HFFc6 (cell line): ENCODE measurements around the gene TTF2. TPM values are rescaled to one million over a fixed set of nuclear protein-coding genes. Genes with fewer than 3 reads are reported as not detected.

Source experiments
- DNase-seq: peaks from one replicate; pipeline ENCODE4 v3.0.0-alpha.2; 2018
- H3K27ac Mint-ChIP-seq: 2 replicates; pipeline ENCODE4 v1.8.0; 2020; ENCODE audit warnings: mild to moderate bottlenecking, mixed read lengths
- H3K27me3 Mint-ChIP-seq: 2 replicates; pipeline ENCODE4 v1.8.0; 2021; ENCODE audit warnings: mild to moderate bottlenecking, moderate library complexity, mixed read lengths; ENCODE audit not compliant: insufficient read depth
- H3K36me3 Mint-ChIP-seq: 2 replicates; pipeline ENCODE4 v1.8.0; 2021; ENCODE audit warnings: low read depth, mixed read lengths
- H3K4me1 Mint-ChIP-seq: 2 replicates; pipeline ENCODE4 v1.8.0; 2020; ENCODE audit warnings: low read depth, mixed read lengths
- H3K4me3 Mint-ChIP-seq: 2 replicates; pipeline ENCODE4 v1.8.0; 2020; ENCODE audit warnings: mild to moderate bottlenecking, moderate library complexity, mixed read lengths
- H3K9me3 Mint-ChIP-seq: 2 replicates; pipeline ENCODE4 v1.8.0; 2020; ENCODE audit warnings: mild to moderate bottlenecking, mixed read lengths
- total RNA-seq, 6 experiments: library from RNA; stranded (reverse); fragmentation: NEBNext Ultra II Directional; extraction: Animal tissue kit (Norgen Biotek cat#: 25700); gene quantifications; 2 replicates in 1 of 6; 3 replicates in 5 of 6; pipeline ENCODE4 v1.2.3, GENCODE V29; 2021
- TF ChIP-seq, protein P1 (sequence below): fragments of 200-600 bp; sonication (generic); IDR thresholded peaks from 2 replicates; pipeline ENCODE4 v1.5.0; 2021; ENCODE audit warnings: antibody characterized with exemption, mild to moderate bottlenecking

TTF2 gene
- total RNA-seq, 6 experiments from 2014 or later = 18.7 to 28.6 (median 24.2) TPM

DNA sequence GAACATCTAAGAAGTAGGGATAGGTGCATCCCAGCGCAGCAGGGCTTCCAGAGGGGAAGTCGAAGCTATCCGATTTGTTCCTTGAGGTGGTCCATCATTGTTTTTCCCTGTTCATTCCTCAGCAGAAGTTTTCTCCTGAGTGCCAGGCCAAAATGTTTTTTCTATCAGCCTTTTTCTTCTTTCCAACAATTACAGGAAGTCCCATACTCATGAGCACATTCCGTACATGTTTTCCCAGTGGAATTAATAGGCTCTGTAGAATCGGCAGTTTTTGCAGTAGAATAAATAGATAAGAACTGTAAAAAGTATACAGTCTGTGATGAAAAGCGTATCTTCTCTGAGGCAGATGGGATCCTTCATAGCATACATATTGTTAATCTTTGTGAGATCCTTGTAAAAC, 33.8 kb upstream of the TTF2 start:
- no peak for DNase-seq

DNA sequence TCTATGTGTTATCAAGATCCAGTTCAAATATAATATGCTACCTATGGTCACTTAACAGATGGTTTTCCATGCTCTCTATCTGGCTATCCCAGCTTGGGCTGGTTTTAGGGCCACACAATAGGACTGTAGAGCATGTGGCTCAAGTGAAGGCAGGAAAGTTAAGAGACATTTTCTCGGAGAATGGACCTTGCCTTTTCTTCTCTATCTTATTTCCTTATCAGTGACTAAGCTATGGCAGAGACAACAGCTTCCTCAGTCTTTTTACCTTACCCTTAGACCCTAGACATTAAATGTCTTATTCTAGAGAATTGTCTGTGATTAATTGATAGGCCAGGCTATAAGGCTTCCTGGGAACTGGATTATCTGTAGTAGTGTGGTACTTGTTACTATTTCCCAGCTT, 30.4 kb upstream of the TTF2 start:
- Mint-ChIP-seq H3K27ac (no peak overlapping the region), H3K4me1 (no peaks in the 10 kb centered on the region), H3K9me3 (no peaks in the 10 kb centered on the region), H3K36me3 (no peaks in the 10 kb centered on the region), H3K4me3 (no peak overlapping the region), H3K27me3 (peaks cover 15% of the 10 kb centered on the region)
- TF ChIP-seq, protein P1, sequence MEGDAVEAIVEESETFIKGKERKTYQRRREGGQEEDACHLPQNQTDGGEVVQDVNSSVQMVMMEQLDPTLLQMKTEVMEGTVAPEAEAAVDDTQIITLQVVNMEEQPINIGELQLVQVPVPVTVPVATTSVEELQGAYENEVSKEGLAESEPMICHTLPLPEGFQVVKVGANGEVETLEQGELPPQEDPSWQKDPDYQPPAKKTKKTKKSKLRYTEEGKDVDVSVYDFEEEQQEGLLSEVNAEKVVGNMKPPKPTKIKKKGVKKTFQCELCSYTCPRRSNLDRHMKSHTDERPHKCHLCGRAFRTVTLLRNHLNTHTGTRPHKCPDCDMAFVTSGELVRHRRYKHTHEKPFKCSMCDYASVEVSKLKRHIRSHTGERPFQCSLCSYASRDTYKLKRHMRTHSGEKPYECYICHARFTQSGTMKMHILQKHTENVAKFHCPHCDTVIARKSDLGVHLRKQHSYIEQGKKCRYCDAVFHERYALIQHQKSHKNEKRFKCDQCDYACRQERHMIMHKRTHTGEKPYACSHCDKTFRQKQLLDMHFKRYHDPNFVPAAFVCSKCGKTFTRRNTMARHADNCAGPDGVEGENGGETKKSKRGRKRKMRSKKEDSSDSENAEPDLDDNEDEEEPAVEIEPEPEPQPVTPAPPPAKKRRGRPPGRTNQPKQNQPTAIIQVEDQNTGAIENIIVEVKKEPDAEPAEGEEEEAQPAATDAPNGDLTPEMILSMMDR = no peak
- DNase-seq = no peak

More for the DNA sequence above, 33.8 kb upstream of the TTF2 start:
- H3K9me3 Mint-ChIP-seq = no peaks in the 10 kb centered on the region
- no peaks in the 10 kb centered on the region for H3K36me3 Mint-ChIP-seq
- peaks cover 6% of the 10 kb centered on the region; the same call in 1 of the 2 replicates for H3K27me3 Mint-ChIP-seq
- TF ChIP-seq, protein P1 = no peak
- no peaks in the 10 kb centered on the region for H3K4me1 Mint-ChIP-seq
- no peak overlapping the region for H3K4me3 Mint-ChIP-seq
- H3K27ac Mint-ChIP-seq = no peak overlapping the region

DNA sequence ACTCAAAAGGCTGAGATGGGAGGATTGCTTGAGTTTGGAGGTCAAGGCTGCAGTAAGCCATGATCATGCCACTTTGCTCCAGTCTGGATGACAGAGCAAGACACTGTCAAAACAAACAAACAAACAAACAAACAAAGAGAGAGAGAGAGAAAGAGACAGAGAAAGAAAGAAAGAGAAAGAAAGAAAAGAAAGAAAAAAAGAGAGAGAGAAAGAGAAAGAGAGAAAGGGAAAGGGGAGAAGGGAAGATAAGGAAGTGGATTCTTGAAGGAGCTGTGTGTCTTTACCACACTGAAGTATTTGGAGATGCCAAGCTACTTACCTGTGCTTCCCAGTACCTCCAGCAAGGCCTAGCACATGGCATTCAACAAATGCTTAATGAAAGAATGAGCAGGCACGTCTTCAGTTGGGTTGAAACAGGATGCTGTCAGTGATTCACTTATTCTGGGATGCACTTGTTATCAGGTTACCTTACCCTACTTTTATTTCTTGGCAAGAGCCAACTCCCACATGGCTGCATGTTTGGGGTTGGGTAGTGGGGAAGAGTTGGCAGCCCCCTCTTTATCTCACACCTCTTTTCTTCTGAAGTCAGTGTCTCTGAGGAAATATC, 29.8 kb upstream of the TTF2 start:
- no peak for DNase-seq
- Mint-ChIP-seq H3K27ac (no peak overlapping the region), H3K27me3 (peaks cover 15% of the 10 kb centered on the region), H3K9me3 (no peaks in the 10 kb centered on the region), H3K4me1 (no peaks in the 10 kb centered on the region), H3K36me3 (no peaks in the 10 kb centered on the region), H3K4me3 (no peak overlapping the region)
- TF ChIP-seq, protein P1 = no peak

DNA sequence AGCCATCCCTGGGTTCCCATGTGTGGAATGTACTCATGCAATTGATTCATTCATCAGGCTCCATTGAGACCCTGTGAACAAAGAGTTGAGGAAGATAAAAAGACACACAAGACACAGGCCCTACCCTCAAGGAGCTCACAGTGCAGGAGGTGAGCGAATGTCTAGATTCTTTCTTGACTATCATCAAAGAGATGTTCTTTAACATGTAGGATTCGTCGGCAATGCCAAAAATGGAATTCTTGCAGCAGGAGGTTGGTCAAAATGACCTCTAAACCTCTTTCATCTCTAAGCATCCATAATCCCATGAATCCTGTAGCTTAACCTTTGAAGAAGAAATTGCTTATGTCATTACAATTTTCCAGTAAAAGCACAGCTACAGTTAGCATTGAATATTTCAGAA, 27.9 kb upstream of the TTF2 start:
- Mint-ChIP-seq H3K9me3 (no peaks in the 10 kb centered on the region), H3K4me3 (no peak overlapping the region), H3K36me3 (no peaks in the 10 kb centered on the region), H3K4me1 (no peaks in the 10 kb centered on the region), H3K27ac (no peak overlapping the region), H3K27me3 (peaks cover 13% of the 10 kb centered on the region)
- TF ChIP-seq, protein P1 = no peak
- no peak for DNase-seq

DNA sequence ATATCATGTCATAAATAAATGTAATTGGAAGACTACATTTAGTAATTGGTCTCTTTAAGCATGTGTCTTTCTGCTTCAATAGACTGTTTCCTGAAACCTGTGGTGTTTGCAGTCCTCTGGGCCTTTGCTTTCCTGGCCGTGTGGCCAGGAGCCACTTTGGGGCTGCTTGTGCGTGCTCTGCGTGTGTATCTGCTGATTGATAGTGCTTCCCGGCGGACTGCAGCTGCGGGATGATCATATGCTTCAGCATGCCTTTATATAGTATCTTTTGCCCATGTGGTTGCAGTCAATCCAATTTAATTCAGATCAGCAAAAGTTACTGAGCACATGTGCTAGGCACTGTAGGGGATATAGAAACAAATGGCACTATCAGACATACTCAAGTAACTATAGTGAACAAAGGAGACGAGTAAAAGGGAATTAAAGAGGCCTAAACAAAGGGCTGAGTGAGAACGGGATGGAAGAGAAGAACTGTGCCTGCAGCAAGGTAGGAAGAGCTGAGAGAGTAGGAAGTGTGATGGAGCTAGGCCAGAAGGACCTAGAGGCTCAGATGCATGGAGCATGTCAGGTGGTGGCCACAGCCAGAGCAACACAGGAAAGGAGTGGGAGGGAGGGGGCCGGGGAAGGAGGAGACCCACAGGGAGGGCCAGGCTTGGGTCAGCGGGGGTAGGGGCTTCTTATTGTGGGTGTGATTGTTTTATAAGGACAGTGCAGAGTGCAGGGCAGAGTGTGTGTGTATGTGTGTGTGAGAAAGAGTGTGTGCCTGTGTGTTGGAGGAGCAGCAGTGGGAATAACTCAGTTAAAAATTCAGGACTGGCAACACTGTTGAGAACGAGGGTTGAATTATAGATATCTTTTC, 27.2 kb upstream of the TTF2 start:
- Mint-ChIP-seq H3K36me3 (no peaks in the 10 kb centered on the region), H3K27ac (no peak overlapping the region), H3K27me3 (peaks cover 13% of the 10 kb centered on the region), H3K4me3 (no peak overlapping the region), H3K9me3 (no peaks in the 10 kb centered on the region), H3K4me1 (no peaks in the 10 kb centered on the region)
- TF ChIP-seq, protein P1 = no peak
- no peak for DNase-seq
